ELF-1 (cell line): ENCODE data around the gene METTL22.

Source experiments
- DNase-seq: peaks from one replicate; pipeline ENCODE4 v3.0.0-alpha.2; 2016; ENCODE audit warnings: low read depth, low spot score

The METTL22 gene, protein sequence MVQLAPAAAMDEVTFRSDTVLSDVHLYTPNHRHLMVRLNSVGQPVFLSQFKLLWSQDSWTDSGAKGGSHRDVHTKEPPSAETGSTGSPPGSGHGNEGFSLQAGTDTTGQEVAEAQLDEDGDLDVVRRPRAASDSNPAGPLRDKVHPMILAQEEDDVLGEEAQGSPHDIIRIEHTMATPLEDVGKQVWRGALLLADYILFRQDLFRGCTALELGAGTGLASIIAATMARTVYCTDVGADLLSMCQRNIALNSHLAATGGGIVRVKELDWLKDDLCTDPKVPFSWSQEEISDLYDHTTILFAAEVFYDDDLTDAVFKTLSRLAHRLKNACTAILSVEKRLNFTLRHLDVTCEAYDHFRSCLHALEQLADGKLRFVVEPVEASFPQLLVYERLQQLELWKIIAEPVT

DNA sequence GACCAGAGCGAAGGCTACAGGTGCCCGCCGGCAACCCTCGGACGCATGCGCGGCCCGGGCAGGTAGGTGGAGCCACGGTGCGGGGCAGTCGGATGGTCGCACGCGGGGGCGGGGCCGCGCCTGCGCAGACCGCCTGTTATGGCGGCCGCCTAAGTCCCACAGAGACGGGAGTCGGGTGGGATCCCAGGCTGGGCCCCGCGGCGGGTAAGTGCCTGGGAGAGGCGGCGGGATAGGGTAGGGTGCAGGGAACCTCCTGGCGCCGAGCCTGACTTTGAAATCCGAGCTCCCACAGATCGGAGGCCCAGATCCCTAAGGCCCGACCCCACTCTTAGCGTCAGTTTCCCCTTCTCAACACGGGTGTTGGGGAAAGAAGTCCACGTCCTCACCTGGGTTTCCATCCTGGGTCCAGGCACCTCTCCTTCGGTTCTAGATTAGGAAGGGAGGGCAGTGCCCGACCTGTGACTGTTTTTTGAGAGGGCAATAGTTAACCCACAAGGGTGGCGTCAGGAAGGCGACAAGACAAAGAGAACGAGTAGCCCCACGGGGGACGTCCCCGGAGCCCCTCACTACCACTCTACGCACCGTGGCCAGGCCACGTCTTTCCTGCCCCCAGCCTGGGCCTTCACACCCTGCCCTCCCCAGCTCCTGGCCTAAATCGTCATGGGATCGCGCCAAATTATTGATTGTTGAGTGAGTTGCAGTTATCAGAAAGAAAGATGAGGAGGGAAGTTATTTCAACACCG is at the start of gene METTL22:
TSS of gene METTL22 (plus strand) at position 127 of the 743 bp plus-strand sequence. CDS start 3,968 bp downstream, outside the sequence.
- peak; percentile 92 for DNase-seq

DNA sequence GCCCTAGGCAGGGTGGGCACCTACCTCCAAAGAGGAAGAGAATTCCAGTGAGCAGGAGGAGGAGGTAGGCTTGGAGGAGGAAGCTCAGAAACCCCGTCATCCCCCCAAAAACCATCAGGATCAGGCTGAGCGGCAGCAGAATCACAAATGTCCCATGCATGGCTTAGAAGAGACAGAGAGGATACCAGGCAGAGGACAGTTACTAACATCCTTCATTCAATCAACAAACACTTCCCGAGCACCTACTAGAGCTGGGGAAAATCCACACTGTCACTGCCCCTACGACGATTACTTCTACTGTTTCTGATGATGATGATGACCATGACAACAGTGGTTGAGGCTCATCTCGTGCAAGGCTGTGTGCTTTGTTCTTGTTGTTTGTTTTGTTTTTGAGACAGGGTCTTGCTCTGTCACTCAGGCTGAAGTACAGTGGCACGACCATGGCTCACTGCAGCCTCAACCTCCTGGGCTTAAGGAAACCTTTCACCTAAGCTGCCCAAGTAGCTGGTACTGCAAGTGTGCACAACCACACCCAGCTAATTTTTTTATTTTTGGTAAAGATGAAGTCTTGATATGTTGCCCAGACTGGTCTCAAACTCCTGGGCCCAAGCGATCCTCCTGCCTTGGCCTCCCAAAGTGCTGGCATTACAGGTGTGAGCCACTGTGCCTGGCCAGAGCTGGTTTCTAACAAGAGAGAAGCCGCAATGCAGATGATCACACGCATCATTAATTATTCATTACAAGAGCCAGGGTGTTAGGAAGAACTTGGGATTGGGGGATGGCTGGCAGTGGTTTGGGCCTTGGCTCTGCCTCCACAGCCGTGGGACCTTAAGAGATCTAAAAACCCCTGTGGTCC is 49.2 kb upstream of the METTL22 start:
- DNase-seq = no peak

DNA sequence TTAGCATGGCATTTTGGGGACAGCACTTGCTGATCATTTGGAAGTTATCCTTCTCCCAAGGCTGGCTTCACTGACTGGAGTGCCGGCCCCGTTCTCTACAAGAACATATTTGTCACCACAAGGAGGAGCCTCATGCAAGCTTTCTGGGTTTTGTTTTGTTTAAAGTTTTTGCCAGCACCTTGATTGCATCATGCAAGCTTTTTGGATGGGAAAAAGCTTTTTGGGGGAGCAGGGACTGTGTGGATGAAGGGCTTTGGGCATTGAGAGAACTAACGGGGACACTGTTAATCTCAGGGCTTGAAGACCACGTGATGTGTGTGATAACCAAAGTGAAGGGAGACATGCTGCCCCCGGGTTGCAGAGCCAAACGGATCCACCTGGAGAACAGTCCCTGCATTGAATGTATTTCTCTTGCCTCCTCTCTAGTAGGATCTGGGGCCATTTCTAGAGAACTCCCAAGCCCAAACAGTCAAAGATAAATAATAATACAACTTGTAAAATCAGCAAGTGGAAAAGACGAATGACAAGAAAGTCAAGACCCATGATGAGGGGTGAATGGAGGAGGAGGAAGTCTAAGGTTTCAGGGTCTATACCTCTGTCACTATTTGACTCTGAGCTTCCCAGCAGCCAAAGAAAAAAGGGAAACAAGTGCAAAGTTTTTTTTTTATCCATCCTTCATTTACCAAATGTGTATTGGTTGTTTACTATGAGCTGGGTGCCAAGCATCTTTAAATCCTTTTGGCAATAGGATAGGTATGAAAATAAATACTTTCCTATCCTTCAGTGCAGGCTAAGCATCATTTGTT is 48.4 kb upstream of the METTL22 start:
- peak; percentile 70 for DNase-seq

DNA sequence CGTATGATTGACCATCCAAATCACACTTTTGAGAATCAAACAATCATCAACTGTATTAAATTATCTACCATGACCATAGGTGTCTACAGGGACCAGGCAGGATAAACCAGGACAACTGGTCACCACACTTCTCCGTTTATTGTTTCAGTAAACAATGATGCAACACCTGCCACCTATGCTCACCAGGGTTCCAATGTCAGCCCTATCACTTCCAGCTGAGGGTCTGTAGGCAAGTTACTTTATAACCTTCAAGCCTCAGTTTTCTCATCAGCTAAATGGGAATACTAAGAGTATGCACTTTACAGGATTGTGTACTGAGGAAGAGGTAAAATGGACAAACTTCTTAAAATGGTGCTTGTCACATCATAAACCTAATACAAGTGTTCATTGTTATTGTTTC is 46.1 kb upstream of the METTL22 start:
- DNase-seq = no peak

DNA sequence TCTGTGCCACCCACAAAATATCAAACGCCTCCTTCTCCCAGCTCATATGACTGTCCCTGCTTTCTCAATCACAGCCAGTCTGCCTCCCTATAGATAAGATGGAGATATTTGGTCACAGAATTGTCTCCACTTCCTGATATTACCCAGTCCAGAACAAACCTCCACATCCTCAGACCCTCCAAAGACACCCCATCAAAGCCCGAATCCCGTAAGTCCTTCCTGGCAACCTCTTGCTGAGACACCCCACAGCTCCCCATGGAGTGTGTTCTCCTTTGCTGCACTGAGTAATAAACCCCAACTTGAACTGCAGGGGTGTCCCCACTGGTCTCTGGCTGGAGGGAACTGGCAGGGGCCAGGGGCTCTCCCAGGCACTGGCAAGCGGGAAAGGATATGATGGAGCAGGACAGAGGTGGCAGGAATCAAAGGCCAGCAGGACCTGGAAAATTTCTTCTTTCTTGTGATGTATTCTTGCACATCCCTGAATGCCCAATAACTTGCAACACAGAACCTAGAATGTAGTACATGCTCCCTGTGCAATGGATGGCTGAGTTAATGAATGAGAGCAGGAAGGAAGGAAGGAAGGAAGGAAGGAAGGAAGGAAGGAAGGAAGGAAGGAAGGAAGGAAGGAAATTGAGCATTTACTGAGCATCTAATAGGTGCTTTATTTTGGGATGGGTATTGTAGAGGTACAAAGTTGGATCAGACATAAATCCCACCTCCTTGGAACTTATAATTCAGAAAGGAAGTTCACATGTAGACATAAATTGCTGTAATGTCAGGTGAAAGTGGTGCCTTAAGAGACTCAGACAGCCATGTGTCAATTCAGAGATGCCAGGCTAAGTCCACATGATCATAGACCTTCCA is 45.1 kb upstream of the METTL22 start:
- DNase-seq = no peak

DNA sequence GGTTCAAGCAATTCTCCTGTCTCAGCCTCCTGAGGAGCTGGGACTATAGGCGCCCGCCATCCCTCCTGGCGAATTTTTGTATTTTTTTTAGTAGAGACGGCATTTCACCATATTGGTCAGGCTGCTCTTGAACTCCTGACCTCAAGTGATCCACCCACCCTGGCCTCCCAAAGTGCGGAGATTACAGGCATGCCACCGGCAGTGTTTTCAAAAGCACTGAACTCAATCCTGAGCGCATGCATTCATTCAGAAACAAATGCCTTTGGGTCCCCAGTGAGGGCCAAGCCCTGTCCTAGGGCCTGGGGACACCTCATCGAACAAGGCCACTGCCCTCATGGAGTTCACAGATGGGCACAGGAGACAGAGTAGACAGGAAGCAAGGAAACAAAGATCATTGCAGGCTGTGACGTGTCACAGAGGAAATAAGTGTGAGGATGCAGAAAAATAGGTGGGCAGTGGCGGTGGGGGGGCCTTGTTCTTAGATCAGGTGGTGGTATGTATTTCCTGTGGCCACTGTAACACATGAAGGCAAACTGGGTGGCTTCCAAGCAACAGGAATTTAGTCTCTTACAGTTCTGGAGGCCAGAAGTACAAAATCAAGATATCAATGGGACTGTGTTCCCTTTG is 43.7 kb upstream of the METTL22 start:
- no peak for DNase-seq

DNA sequence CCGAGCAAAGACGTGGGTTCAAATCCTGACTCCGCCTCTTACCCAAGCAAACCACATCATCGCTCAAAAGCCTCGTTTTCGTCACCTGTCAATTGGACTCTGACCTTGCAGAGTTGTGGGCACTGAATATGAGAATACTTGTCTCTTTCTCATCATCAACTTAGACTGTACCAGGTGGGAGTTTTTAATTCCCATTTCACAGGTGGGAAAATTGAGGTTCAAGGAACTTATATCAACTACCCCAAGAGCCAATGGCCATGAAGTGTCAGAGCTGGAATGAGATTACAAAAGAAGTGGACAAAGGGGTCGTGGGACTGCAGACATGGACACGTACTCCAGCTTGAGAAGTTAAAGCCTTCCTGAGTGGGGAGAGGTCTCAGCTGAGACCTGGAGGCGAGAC is 41.9 kb upstream of the METTL22 start:
- no peak for DNase-seq

DNA sequence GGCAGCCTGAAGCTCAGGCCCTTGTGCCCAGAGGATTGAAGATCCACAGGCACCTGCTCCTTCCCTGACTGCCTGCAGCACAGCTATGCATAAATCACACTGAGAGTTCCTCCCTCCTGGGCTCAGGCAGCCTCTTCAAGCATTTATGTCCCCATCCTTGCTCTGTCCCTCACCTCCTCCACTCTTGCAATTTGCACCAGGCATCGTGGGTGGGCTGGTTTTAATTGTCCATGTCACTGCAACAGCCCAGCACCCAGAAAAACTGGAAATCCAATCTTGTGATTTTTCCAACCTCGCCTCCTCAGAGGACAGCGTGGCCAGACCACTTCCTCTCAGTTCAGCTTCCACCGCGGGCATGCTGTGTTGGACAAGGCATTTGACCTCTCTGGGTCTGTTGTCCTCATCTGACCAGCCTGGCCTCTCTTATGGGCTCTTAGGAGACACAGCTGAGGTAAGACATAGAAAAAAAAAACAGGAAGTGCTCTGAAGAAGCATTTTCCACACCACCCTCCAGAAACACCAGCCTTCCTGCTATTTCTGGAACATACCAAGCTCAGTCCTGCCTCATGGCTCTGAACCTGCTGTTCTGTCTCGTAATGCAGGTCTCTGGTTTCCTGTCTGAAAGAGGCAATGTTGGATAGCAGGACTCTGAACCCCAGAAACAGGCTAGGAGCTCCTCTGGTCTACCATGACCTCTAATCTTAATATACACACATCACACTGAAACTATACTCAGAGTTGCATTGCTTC is 39.5 kb upstream of the METTL22 start:
- no peak for DNase-seq

DNA sequence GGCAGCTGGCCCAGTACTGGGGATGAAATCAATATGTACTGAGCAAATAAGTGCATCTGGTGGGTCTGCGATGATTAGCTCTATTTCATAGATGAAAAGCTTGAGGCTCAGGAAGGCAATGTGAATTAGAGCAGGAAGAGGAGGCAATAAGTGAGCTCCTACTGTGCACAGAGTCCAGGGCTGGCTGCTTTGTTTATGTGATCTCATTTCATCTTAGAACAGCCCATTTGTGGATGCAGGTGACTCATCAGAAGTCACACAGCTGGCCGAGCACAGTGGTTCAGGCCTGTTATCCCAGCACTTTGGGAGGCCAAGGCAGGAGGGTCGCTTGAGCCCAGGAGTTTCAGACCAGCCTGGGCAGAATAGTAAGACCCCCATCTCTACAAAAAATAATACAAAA is 38.3 kb upstream of the METTL22 start:
- DNase-seq = no peak

DNA sequence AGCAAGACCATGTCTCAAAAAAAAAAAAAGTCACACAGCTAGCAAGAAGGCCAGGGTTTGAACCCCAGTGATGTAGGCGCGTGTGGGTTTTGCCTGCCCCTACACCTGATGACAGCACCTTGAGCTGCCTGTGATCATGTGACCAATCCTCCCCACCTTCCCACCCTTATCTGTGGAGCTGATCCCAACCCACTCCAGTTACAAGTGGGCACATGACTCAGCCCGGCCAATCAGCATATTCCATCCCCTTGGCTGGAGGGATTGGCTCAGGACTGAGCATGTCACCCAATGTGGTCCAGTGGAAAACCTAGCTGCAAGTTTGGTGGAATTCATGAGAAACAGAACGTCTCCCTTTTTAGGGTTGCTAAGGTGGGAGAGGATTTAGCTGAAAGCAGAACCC is 37.8 kb upstream of the METTL22 start:
- peak; percentile 26 for DNase-seq

DNA sequence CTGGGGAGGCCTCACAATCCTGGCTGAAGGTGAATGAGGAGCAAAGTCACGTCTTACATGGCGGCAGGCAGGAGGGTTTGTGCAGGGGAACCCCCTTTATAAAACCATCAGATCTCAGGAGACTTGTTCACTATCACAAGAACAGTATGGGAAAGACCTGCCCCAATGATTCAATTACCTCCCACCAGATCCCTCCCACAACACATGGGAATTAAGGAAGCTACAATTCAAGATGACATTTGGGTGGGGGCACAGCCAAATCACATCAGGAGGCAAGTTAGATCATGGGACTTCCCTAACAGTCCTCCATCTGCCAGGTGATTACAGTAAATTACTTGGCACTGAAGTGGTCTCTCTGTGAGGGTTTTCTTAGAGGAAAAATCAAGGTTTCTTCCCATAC is 36.5 kb upstream of the METTL22 start:
- no peak for DNase-seq

DNA sequence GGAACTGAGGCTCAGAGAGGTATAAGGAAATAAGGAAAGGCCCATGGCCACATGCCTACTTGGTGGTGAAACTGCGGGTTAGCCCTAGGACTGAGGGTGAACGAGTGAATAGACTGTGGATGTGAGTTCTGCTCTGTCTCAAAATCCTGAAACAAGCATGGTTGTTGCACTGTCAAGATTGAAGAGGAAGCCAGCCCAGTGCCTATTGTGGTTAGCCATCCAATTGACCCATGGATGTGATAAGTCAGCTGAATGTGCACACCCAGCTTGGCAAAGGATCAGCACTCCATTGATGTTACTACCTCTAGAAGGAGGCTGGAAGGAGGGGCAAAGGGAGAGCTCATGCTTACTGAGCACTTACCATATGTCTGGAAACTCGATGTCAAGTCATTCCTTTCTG is 35.6 kb upstream of the METTL22 start:
- DNase-seq = no peak

DNA sequence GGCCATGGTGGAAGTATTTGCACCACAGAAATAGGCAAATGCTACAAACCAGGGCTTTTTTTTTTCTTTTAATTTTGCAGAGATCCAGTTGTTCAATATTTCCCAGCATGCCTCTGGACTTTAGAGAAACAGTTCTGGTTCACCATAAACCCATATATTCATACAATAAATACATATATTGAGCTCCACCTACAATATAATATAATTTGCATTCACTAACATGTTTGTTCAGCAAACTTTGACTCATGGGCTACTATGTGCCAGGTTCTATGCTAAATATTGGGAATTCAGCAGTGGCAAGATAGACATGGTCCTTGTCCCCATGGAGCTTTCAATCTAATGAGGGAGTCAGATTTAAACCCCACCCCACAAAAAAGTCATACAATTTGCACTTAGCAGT is 34.4 kb upstream of the METTL22 start:
- no peak for DNase-seq

DNA sequence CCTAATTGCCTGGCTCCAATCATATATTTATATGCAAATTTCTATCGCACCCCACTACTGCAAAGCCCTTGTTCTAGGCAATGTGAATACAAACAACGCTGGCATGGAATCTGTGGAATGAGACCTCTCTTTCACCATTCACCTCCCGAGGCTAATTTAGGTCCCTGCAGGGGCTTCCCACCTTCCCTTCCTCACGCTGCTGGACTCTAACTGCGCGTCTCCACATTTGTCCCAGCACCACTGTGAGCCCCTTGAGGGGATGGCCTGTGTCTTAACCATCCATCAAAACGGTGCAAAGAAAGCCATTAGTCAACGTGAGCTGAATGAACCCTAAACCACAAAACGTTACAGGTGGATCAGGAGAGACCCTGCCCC is 32.8 kb upstream of the METTL22 start:
- DNase-seq = peak; percentile 84

DNA sequence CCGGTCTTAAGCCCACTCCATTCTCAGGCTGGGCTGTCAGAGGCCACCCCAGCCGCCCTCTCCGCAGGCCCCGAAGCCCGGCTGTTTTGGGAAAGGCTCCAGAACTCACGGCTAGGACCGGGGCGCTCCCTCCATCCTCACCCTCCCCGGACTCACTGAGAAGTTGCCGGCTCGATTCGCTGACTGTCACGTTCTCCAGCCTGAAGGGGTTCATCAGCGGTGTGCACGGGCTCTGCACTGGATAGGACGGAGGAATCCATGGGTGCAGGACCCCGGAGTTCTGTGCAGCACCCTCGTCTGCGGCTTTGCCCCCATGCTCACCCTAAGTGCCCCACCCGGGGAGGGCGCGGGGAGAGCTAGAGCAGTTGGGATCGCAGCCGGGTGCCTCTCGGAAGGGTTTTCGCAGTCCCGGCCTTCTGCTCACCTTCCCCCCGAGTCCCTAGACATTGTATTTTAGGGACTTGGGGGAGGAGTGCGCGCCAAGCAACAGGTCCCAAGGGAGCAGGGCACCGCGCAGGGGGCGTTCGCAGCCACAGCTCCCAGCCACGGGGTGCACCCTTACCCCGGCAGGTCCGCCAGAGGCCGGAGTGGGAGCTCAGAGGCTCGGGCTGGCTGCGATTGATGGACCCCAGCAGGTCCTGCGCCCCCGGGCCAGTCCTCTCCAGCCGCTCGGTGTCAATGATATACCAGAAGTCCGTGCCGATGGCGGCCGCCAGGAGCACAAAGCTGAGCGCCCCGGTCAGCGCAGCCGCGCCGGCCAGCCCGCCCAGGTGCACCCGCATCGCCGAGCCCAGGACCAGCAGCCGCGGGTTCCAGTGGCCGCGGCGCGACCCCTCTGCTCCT is 32.2 kb upstream of the METTL22 start:
- DNase-seq = peak; percentile 51

DNA sequence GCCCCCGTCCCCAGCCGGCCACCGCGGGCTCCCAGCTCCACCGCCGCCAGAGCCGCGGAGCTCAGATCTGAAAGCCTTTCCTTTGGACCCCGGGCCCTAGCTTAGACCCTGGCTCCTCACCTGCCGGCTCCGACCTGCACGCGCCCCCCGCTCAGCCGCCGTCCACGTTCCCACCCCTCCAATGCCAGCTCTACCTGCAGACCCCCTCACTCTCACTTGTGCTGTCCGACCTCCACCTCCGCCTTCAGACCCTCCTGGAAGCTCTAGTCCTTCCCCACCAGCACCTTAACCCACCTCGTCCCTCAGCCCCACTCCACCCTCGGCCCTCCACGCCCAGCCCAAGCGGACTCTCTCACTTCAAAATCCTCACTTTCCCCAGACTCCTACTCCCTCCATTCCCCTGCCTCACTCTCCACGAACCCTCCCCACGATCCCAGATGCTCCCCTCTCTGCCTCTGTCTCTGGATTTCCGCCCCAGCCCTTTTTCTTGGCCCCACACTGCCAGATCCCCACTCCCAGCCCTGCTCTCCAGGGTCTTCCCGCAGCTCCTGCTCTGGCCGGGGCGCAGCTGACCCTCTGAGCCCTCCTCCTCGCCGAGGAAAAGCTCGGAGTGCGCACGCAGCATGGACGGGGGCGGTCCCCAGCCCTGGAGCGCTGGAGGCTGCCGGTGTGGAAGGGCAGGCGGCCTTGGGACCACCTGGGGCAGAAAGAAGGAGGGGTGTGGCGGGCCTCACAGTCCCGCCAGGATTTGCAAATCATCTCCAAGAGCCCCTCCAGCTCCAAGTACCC is 31.4 kb upstream of the METTL22 start, which contains the start of gene TMEM114:
TSS of gene TMEM114 (minus strand) at position 612 of the 789 bp plus-strand sequence. CDS start 673 bp downstream, outside the sequence.
- DNase-seq = peak; percentile 58

DNA sequence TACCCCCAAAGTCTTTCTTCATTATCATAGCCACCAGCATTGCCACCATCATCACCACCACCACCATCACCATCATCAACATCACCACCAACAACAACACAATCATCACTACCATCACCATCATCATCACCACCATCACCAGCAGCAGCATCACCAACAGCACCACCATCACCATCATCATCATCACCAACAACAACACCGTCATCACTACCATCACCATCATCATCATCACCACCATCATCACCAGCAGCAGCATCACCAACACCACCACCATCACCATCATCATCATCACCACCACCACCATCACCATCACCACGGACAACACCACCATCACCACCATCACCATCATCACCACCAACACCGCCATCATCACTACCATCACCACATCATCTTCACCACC is 30.7 kb upstream of the METTL22 start:
- no peak for DNase-seq
